SH-SY5Y (cell line): Measurements from ENCODE around the gene TPSAB1.

Source experiments
- GATA2 ChIP-seq: IDR thresholded peaks from 2 replicates; pipeline ENCODE4 v1.6.1; 2011; ENCODE audit warnings: mild to moderate bottlenecking, low read depth, low read length
- GATA3 ChIP-seq: IDR thresholded peaks from 2 replicates; pipeline ENCODE4 v1.6.1; 2011; ENCODE audit warnings: low read depth, mild to moderate bottlenecking, low read length, moderate library complexity

GRCh38 chr16:1194665-1195392, 45.7 kb upstream of the TPSAB1 start:
- TF ChIP-seq GATA2, result no peak
- no peak for TF ChIP-seq GATA3
